NCI-H524 treated with DMSO at 0.1 percent for 48 hours (cell line): ENCODE data around the gene ZSCAN1.

ENCODE experiments used
- DNase-seq: peaks from one replicate; lab custom pipeline; 2025; lab: John Stamatoyannopoulos, UW

Gene ZSCAN1

DNA sequence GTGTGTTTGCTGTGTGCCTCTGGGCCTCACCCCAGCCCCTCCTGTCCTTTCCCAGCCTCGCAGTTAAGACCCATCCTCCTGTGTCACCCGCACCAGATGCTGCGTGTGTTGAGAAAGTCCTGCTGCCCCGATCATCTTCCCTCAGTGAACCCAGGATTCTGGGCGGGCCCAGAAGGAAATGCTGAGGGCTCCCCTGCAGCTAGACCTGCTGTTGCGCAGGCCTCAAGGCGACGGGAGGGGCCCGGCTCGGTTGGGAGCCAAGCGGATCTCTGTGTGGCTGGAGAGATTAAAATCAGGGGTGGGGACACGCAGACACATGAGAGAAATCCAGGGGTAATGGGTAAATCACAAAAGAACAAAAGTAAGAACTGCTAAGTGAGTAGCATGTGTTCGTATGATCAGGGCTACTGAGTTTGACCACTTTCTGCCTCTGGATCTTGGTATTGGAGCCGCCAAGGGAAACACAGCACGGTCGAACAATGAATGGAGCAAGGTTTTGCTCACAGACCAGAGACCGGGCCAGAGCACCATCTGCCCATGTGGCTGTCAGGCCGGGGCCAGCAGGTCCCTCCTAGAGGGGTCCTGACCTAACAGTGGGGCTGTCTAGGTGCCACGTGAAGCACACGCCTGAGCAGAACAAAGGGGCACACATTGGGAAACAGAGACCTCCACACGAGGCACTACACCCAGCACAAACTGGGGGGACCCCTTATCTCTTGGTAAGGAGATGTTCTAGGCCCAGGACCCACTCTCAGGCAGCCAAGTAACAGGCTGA, 7.1 kb downstream of the ZSCAN1 start:
- no peak for DNase-seq

DNA sequence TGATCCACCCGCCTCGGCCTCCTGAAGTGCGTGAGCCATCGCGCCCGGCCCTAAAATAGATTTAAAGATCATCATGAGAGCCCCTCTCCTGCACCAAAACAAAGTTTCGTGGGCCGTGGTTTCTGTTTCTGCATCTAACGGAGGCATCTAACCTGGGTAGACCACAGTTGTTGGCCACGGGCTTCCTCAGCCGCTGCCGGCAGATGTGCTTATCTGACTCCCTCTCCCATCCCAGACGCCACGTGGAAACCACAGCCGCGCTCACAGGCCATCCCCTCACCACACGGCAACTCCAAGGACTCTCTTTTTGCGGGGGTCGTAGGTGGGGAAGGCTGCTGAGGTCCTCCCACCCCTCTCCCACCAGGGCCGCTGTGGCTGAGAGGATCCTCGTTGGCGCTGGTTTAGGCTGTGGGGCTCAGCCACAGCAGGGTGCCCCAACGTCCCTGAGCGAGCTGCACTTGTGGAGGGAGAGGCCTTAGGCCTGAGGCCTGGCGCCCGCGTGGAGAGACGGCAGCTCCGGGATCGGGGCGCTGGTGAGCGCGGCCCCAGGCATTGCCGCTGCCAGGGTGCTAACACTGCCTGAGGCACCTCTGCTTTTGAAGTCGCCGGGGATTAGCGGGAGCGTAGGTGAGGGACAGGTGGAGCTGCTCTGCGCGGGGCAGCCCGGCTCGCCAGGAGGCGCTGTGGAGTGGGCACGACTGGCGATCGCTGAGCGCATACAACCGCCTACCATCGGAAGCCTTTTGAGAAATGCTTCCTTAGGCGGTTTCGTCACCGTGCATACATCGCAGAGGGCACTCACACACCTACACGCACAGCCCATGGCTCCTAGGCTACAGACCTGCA, 8.9 kb downstream of the ZSCAN1 start:
- no peak for DNase-seq

DNA sequence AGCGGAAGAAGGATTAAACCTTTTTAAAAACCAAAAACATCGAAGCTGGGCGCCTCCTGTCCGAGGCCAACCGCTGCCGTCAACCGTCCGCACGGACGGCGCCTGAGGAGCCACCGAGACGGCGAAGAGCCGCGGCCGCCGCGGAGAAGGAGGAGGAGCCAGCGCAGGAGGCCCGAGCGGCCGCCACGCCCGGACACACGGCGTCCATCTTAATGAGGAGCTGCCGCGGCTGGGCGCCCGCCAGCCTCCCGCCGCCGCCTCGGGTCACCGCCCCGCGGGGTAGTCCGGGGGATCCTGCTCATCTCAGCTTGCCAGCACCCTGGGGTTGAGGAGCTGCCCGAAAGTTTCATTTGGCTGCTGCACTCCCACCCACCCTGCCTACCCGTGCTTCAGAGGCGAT, 10.6 kb downstream of the ZSCAN1 start:
- no peak for DNase-seq

DNA sequence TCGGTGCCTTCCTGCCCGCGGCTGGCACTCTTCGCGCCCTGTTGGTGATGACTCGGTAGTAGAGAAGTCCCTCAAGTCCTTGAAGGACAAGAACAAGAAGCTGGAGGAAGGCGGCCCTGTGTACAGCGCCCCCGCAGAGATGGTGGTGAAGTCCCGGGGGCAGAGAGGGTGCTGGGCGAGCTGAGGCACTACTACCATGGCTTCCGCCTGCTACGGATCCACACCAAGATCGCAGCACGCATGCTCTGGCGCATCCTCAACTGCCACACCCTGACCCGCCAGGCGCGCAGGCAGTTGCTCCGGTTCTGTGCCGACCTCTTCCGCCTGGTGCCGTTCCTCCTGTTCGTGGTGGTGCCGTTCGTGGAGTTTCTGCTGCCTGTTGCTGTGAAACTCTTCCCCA, 11.1 kb downstream of the ZSCAN1 start:
- DNase-seq, result no peak

DNA sequence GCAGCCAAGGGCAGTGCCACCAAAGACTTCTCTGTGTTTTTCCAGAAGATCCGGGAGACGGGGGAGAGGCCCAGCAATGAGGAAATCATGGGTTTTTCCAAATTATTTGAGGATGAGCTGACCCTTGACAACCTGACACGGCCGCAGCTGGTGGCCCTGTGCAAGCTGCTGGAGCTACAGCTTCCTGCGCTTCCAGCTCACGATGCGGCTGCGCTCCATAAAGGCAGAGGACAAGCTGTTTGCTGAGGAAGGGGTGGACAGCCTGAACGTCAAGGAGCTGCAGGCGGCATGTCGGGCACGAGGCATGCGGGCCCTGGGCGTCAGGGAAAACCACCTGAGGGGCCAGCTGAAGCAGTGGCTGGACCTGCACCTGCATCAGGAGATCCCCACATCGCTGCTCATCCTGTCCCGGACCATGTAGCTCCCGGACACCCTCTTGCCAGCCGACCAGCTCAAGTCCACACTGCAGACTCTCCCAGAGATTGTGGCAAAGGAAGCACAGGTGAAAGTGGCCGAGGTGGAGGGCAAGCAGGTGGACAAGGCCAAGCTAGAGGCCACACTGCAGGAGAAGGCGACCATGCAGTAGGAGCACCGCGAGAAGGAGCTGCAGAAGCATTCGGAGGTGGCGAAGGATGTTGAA, 11.7 kb downstream of the ZSCAN1 start:
- DNase-seq, result no peak

DNA sequence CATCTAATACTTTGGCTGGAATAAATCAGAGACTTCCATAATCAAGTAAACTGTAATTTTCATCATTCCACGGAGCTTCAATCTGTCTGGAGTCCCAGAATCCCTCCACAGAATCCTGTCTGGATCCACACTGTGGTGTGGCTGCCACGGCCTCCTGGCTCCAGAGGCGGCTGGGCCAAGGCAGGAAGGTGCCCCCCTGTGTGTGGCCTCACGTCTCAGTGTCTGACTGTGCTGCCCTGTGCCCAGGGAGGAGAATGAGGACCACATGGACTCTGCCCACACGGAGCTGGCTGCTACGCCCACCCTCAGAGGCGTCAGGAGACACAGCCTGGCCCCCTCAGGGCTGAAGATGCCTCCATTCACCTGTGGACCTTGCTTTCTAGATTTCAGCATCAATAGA, 13.0 kb downstream of the ZSCAN1 start:
- no peak for DNase-seq

DNA sequence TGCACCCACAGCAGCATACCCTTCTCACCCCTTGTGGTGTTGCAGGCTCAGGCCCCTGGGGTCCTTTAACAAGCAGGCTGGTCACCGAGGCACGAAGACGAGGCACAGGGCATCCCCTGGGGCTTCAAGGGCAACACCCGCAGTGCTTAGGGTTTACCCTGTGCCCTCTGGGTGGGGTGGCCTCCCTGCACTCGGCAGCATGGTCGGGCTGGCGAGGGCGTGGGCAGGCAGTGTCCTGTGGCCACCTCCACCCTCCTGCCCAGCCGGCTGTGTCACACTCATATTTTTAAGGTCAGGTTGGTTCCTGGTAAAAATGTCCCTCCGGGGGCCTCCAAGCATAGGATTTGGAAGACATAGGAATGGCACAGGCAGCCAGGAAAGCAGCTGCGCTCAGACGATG, 13.8 kb downstream of the ZSCAN1 start:
- DNase-seq, result no peak

DNA sequence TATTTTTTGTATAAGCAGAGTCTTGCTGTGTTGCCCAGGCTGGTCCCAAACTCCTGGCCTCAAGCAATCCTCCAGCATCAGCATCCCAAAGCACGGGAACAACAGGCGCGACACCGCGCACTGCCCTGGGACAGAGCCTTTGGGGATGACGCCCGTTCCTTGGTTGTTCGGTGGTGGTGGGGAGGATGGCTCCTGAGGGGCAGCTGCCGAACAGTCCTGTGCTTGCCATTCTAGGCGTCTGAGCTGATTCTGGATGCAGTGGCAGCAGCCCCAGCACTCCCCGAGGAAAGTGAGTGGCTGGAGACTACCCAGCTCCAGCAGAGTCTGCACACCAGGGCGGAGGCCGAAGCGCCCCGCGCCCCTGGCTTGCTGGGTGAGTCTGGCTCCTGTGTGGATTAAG, 18.4 kb downstream of the ZSCAN1 start:
- DNase-seq, result no peak

DNA sequence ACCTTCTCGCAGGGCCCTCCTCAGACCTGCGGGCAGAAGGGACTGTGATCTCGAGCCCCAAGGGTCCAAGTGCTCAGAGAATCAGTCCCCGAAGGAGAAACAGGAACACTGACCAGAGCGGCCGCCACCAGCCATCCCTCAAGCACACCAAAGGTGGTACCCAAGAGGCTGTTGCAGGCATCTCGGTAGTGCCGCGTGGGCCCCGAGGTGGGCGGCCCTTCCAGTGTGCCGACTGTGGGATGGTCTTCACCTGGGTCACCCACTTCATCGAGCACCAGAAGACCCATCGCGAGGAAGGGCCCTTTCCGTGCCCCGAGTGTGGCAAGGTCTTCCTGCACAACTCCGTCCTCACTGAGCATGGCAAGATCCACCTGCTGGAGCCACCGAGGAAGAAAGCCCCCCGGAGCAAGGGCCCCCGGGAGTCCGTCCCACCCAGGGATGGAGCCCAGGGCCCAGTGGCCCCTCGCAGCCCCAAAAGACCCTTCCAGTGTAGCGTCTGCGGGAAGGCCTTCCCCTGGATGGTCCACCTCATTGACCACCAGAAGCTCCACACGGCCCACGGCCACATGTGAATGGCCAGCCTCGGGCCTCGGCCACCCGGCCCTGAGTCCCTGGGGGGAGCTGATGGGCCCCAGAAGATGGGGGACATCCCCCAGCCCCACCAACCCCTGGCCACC, 19.8 kb downstream of the ZSCAN1 start:
- no peak for DNase-seq

DNA sequence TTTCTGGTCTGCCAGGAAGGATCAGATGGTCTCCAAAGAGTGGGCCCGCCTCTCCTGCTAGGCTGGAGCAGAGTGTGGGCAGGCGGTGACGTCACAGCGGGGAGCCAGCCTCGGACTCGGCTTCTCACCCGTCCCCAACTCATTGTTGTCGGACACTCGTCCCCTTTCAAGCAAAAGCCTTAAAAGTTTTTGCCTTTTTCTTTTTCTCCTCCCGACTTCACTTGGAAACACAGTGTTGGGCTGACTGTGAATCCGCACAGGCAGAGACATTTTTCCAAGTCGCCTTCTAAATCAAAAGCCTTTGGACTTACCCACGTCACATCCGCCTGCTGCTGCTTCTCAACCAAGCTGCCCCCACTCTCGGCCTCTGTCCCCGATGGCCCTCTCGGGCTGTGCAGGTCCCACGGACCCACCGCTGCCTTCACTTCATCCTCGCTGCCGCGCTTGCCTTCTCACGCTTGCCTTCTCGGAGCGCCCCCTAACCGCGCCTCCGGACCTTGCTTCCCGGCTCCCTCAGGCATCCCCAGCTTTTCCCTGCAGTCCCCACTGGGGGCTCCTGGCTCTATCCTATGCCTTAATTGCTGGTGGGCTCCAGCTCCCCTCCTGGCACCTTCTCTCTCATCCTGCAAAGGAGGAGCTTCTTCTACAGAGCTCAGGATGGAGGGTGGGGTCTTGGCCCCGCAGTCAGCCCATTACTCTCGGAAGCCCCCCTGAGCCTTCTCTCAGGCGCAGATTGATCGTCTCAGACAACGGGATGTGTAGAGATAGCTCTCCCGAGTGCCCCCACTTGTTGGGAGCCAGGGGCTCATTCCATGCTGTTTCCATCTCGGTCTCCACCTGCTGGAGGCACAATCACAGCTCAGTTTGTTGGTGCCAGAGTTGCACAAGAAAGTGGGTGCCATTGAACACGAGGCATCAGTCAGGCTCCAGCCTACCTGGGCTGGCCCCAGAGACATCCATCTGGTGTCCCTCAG, 21.4 kb downstream of the ZSCAN1 start:
- no peak for DNase-seq

DNA sequence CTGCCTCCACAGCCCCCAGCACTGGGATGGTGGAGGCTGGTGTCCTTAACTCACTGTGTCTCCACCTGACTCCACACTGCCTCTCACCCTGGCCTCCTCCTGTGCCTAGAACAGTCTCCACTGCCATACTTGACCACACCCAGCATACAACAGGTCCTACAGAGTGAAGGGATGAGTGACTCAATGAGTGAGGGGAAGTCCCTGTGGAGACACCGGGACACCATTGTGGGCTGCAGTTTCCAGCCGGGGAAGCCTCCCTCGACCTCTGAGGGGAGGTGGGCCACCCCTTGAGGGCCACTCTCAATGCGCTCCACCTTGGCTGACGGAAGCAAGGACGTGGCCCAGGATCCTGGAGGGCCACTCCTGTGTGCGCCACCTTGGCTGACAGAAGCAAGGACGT, 22.4 kb downstream of the ZSCAN1 start:
- no peak for DNase-seq

DNA sequence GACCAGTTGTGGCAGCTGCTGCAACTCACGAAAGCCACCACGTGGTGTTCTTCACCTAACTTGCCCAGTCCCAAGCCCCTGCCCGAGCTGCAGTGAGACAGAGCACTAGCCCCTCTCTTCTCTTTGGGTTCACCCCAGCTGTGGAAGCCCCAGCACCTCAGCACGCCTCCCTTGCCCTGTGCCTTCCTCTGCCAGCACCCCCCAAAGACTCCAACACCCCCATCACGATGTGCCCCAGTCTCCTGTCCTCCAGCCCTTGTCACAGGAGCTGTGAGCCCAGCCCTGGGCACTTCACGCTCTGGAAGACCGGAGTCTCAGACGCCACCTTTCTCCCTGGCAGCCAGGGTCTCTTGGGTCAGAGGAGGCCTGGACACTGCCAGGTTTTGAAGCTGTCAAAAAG, 23.0 kb downstream of the ZSCAN1 start:
- no peak for DNase-seq

DNA sequence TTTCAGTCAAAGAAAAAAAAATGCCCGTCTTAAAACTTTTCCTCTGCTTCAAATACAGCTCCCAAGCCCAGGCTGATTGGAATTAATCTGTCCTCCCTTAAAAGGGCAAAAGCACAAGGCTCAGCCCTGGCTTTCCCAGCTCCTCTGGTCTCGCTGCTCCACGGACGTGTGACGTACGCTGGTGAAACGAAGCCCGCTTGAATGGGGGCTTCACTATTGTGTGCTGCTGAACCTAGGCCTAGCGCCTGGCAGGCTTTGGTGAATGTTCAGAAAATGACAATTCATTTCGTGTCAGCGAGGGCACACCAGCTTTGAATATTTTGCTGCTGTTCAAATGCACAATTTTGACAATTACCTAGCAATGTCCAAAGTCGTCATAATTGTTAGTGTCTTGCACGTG, 24.6 kb downstream of the ZSCAN1 start:
- DNase-seq, result no peak

DNA sequence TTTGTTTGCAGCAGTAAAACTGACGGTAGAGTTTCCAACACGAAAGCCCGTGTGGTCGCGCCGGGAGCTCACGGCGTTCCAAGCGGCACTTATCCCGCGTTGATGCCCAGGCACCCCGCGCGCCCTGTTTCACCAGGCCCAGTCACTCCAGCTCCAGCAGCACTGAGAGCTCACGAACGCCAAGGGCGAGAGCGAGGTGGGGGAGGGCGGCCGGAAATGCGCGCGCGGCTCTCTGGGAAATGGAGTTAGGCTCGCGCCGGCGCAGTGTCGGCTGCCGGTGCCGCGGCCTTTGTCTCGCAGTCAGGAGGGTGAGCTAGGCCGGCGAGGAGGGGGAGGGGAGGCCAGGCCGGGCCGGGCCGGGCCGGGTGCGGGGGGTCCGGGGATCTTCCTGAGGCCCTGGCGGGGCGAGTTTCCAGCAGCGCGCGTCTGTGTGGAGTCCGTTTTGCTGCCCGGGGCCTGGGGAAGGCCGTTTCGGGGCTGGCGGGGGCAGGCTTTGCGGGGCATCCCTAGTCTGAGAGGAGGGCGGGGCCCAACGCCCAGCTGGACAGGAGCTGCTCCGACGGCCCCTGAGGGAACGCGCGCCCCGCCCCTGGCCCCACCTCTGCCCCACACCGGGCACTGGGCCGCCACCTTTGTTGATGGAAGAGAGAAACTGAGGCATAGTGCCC, 25.3 kb downstream of the ZSCAN1 start, which contains the start of gene ZNF135:
Gene ZNF135, plus strand, starts transcription at position 280 of the 668 bp plus-strand sequence. CDS start 721 bp downstream, outside the sequence.
- peak; percentile 34 for DNase-seq

DNA sequence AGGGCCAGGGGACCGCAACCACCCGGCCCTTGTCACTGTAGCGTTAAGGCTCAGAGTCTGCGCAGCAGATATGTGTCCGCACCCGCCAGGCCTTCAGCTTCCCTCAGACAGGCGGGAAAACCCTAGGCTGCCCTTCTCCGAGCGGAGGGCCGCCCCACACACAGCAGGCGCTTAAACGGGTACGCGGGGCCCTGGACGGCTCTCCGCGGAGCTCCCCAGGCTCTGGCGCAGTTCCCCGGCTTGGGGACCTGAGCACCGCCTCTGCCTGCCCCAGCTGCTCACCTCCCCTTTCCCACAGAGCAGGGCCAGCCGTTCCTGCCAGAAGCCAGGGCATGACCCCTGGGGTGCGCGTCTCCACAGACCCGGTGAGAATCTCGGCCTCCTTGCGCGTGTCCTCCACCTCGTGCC, 25.9 kb downstream of the ZSCAN1 start:
- DNase-seq, result no peak

DNA sequence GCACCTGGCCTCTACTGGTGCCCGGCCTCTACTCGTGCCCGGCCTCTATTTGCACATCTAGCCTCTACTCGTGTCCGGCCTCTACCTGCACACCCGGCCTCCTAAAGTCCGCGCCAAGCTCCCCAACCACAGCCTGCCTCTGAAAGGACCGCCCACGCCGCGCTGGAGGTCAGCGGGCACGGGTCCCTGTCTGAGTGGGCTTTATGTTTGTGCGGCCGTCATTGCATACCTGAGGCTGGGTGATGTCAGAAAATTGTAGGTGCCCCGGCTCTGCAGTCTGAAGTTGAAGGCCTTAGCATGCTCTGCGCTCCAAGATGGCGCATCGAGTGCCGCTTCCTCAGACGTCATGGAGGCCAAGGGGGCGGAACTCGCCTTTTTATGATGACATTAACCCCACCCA, 26.4 kb downstream of the ZSCAN1 start:
- DNase-seq, result no peak

DNA sequence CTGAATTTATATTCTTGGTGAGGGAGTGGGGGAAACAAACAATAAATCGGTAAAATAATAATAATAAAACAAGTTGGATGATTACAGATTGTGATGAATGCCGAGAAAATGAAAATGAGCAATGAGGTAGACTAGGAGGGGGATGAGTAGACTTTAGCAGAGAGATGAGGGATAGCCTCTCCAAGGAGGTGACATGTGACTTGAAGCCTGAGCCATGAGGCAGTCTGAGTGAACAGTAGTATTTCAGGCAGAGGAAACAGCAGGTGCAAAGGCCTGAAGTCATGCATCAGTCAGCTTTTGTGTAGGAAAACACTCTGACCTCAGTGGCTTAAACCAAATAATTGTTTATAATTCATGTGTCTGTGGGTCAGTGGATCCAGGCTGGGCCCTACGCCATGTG, 29.9 kb downstream of the ZSCAN1 start:
- no peak for DNase-seq

DNA sequence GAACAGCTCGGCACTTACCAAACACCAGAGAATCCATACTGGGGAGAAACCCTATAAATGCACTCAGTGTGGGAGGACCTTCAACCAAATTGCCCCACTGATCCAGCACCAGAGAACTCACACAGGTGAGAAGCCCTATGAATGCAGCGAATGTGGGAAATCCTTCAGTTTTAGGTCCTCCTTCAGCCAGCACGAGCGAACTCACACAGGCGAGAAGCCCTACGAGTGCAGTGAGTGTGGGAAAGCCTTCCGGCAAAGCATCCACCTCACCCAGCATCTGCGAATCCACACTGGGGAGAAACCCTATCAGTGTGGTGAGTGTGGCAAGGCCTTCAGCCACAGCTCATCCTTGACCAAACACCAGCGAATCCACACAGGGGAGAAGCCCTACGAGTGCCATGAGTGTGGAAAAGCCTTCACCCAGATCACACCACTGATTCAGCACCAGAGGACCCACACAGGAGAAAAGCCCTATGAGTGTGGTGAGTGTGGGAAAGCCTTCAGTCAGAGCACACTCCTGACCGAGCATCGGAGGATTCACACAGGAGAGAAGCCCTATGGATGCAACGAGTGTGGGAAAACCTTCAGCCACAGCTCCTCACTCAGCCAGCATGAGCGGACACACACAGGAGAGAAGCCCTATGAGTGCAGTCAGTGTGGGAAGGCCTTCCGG, 33.6 kb downstream of the ZSCAN1 start:
- no peak for DNase-seq

DNA sequence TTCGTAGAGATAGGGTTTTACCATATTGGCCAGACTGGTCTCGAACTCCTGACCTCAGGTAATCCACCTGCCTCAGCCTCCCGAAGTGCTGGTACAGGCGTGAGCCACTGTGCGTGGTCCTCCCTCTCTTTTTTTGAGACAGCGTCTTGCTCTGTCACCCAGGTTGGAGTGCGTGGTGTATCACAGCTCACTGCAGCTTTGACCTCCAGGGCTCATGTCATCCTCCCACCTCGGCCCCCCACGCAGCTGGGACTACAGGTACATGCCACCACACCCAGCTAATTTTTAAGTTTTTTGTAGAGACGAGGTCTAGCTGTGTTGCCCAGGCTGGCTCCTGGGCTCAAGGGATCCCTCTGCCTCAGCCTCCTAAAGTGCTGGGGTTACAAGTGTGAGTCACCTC, 46.0 kb downstream of the ZSCAN1 start:
- DNase-seq, result no peak

DNA sequence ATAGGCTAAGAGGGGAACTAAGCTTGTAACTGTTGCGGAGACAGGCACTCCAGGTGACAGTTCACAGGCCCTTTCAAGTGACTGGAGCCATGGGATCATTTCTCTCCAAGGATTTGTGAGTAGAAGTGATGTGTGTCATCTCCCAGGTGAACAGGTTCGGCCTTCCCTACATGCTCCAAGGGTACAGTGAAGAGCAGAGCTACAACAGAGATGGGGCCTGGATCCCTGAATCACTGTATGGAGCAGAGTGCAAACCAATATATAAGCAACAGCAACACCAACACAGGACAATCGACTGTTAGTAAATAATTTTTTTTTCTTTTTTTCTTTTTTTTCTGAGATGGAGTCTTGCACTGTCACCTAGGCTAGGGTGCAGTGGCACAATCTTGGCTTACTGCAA, 49.2 kb downstream of the ZSCAN1 start:
- no peak for DNase-seq
